ENCODE measurements around the gene TEX44. TPM values are rescaled to one million over a fixed set of nuclear protein-coding genes. Genes with fewer than 3 reads are reported as not detected.

The TEX44 gene
- total and polyA plus RNA-seq, 9 of the 15 experiments (the other 6 are each of a cell fraction or from before 2014, with no cell fraction given), result not detected

DNA sequence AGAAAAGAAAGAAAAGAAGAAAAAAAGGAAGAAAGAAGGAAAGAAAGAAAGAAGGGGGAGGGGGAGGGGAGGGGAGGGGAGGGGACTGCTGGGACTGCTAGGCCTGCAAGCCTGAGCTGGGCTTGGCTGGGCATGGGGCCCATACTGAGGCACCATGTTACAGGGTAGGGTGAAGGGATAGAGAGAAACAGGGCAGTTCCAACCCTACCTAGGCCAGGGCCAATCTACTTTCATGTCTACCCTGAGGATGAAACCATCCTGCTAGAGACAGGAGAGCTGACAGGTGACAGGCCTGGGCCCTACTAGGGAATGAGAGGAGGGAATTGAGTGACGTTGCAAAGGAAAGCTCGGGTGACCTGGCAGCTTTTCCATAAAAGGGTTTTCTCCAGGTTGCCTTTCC is 41.7 kb downstream of the TEX44 start:
- FAIRE-seq (no peak), ATAC-seq (no peak), DNase-seq (ENCODE audit: extremely low read depth in 1 of 4, low spot score in 3 of 4) (no peak)
- intact Hi-C loops (cut with micrococcal nuclease) (no loop called here), in situ Hi-C loops (cut with MboI) (no loop called here)
- Histone ChIP-seq H3K27me3 (ENCODE audit: control insufficient read depth in 2 of 2, insufficient read depth in 2 of 2, low read length in 2 of 2) (no peaks in the 10 kb centered on the region), H3K27ac (ENCODE audit: extremely low read depth, low read depth, low read length) (no peak overlapping the region), H3K36me3 (ENCODE audit: control insufficient read depth, insufficient read depth, low read length) (no peaks in the 10 kb centered on the region), H3K4me2 (ENCODE audit: insufficient read depth, low read length) (no peak overlapping the region), H3K9me1 (ENCODE audit: control insufficient read depth, insufficient read depth, low read length) (no peaks in the 10 kb centered on the region), H2AFZ (ENCODE audit: low read depth, low read length) (no peak overlapping the region), H3K9ac (ENCODE audit: insufficient read depth in 1 of 2, low read depth in 2 of 2, low read length in 2 of 2) (no peak overlapping the region), H3K79me2 (ENCODE audit: control insufficient read depth, insufficient read depth, low read length) (no peaks in the 10 kb centered on the region), H3K4me3 (no peak overlapping the region), H3K4me1 (replicated peaks in 1 of 2; ENCODE audit: control insufficient read depth in 2 of 2, insufficient read depth in 2 of 2, low read length in 2 of 2) (peaks cover 0 to 6% of the 10 kb centered on the region in 2 experiments; a peak in 2 of 5 replicates), H3K9me3 (replicated peaks; ENCODE audit: control insufficient read depth, insufficient read depth, low read depth, low read length) (no peaks in the 10 kb centered on the region), H4K20me1 (replicated peaks; ENCODE audit: control insufficient read depth, insufficient read depth, low read length) (no peaks in the 10 kb centered on the region)
- TF ChIP-seq BACH1 (tag; IDR thresholded peaks at IDR 0.05) (no peak), PCBP1 (IDR thresholded peaks at IDR 0.05; ENCODE audit: low read depth, low read length, poor library complexity, severe bottlenecking) (peak; percentile 54)
- CTCF ChIA-PET (ENCODE audit: low intra/inter-chr PET ratio), result no interaction called here
- POLR2A ChIA-PET, result interaction anchor here (0.6 kb wide), 1 partner anchor 72 kb away, joined by 3 read pairs; no protein-coding TSS in a partner anchor
- BruUV-seq (replicated peaks), result no TSS peak
- 67% methylated on average over 1 of the region's 2 CpGs for WGBS (ENCODE audit: insufficient coverage, low coverage, missing lambda C conversion rate)

DNA sequence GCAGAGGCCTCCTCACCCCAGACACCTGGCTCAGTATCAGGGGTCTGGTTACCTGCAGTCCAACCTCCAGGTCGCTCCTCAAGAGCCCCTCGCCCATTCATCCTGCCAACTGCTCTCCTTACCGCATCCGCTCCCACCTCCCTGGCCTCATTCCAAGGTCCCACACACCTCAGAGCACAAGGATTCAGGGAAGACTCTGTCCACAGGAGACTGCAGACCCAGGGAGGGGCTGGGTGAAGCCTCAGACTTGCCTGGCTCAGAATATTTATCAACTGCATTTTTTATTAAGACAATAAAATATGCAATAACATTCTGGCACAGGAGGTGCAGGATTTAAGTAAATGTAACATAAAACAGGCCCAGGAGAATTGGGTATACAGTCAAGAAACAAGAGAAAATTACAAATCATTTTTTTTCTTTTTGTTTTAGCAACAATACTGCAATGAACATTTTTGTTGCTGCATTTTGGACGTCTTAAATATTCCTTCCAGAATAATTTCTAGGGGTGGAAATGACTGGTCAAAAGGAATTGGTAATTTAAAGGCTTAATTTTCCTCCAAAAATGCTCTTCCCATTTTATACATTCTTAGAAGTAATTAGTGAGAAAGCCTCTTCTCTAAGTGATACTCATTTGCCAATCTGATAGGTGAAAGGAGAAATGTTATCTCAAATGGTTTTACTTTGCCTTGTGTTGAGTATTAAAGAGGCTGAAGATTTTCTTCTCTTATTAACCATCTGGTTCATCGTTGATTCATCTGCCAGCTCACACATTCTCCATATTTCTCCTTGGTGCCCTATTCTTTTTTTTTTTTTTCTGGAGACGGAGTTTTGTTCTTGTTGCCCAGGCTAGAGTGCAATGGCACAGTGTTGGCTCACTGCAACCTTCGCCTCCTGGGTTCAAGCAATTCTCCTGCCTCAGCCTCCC is 42.5 kb downstream of the TEX44 start:
- H3K9ac ChIP-seq (ENCODE audit: insufficient read depth in 1 of 2, low read depth in 2 of 2, low read length in 2 of 2), result no peak overlapping the region
- no peaks in the 10 kb centered on the region for H3K27me3 ChIP-seq (ENCODE audit: control insufficient read depth in 2 of 2, insufficient read depth in 2 of 2, low read length in 2 of 2)
- H3K4me3 ChIP-seq, result no peak overlapping the region
- H3K9me3 ChIP-seq (replicated peaks; ENCODE audit: control insufficient read depth, insufficient read depth, low read depth, low read length), result no peaks in the 10 kb centered on the region
- ATAC-seq (no peak), FAIRE-seq (no peak), DNase-seq (ENCODE audit: extremely low read depth in 1 of 4, low spot score in 3 of 4) (peak in 1 of 4 experiments; percentile 2)
- H4K20me1 ChIP-seq (replicated peaks; ENCODE audit: control insufficient read depth, insufficient read depth, low read length), result no peaks in the 10 kb centered on the region
- ChIA-PET POLR2A (interaction anchor here (0.6 kb wide), 1 partner anchor 72 kb away, joined by 3 read pairs; no protein-coding TSS in a partner anchor), CTCF (ENCODE audit: low intra/inter-chr PET ratio) (no interaction called here)
- no peak overlapping the region for H3K4me2 ChIP-seq (ENCODE audit: insufficient read depth, low read length)
- H3K79me2 ChIP-seq (ENCODE audit: control insufficient read depth, insufficient read depth, low read length), result no peaks in the 10 kb centered on the region
- H3K27ac ChIP-seq (ENCODE audit: extremely low read depth, low read depth, low read length), result no peak overlapping the region
- intact Hi-C loops (cut with micrococcal nuclease), result no loop called here
- no peak overlapping the region for H2AFZ ChIP-seq (ENCODE audit: low read depth, low read length)
- BruUV-seq (replicated peaks), result no TSS peak
- 52% methylated on average over 6 of the region's 8 CpGs for WGBS (ENCODE audit: insufficient coverage, low coverage, missing lambda C conversion rate)
- in situ Hi-C loops (cut with MboI), result no loop called here
- H3K36me3 ChIP-seq (ENCODE audit: control insufficient read depth, insufficient read depth, low read length), result no peaks in the 10 kb centered on the region
- H3K4me1 ChIP-seq (replicated peaks in 1 of 2; ENCODE audit: control insufficient read depth in 2 of 2, insufficient read depth in 2 of 2, low read length in 2 of 2), result peaks cover 0 to 6% of the 10 kb centered on the region in 2 experiments; a peak in 2 of 5 replicates
- H3K9me1 ChIP-seq (ENCODE audit: control insufficient read depth, insufficient read depth, low read length), result no peaks in the 10 kb centered on the region
- TF ChIP-seq RHOXF2B (CRISPR knock-in tag; conservative IDR thresholded peaks at IDR 0.05), result no peak
- TF ChIP-seq SPI1 (IDR thresholded peaks at IDR 0.05; ENCODE audit: borderline replicate concordance, low read depth, low read length), result no peak
- TF ChIP-seq, protein P1, sequence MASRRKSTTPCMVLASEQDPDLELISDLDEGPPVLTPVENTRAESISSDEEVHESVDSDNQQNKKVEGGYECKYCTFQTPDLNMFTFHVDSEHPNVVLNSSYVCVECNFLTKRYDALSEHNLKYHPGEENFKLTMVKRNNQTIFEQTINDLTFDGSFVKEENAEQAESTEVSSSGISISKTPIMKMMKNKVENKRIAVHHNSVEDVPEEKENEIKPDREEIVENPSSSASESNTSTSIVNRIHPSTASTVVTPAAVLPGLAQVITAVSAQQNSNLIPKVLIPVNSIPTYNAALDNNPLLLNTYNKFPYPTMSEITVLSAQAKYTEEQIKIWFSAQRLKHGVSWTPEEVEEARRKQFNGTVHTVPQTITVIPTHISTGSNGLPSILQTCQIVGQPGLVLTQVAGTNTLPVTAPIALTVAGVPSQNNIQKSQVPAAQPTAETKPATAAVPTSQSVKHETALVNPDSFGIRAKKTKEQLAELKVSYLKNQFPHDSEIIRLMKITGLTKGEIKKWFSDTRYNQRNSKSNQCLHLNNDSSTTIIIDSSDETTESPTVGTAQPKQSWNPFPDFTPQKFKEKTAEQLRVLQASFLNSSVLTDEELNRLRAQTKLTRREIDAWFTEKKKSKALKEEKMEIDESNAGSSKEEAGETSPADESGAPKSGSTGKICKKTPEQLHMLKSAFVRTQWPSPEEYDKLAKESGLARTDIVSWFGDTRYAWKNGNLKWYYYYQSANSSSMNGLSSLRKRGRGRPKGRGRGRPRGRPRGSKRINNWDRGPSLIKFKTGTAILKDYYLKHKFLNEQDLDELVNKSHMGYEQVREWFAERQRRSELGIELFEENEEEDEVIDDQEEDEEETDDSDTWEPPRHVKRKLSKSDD (conservative IDR thresholded peaks at IDR 0.05; ENCODE audit: low read length), result no peak
- no peak for TF ChIP-seq SAP30 (IDR thresholded peaks at IDR 0.05; ENCODE audit: borderline replicate concordance, insufficient read depth, low read depth, low read length, poor library complexity, severe bottlenecking)
- TF ChIP-seq, protein P2, sequence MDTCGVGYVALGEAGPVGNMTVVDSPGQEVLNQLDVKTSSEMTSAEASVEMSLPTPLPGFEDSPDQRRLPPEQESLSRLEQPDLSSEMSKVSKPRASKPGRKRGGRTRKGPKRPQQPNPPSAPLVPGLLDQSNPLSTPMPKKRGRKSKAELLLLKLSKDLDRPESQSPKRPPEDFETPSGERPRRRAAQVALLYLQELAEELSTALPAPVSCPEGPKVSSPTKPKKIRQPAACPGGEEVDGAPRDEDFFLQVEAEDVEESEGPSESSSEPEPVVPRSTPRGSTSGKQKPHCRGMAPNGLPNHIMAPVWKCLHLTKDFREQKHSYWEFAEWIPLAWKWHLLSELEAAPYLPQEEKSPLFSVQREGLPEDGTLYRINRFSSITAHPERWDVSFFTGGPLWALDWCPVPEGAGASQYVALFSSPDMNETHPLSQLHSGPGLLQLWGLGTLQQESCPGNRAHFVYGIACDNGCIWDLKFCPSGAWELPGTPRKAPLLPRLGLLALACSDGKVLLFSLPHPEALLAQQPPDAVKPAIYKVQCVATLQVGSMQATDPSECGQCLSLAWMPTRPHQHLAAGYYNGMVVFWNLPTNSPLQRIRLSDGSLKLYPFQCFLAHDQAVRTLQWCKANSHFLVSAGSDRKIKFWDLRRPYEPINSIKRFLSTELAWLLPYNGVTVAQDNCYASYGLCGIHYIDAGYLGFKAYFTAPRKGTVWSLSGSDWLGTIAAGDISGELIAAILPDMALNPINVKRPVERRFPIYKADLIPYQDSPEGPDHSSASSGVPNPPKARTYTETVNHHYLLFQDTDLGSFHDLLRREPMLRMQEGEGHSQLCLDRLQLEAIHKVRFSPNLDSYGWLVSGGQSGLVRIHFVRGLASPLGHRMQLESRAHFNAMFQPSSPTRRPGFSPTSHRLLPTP (IDR thresholded peaks at IDR 0.05; ENCODE audit: borderline replicate concordance, extremely low read depth, insufficient read length), result no peak
